HG03066 (cell line): ENCODE data around the gene CFAP46.
"Not testable (repeated sequence)": the region's sequence is repeated elsewhere in the genome, so short reads cannot be mapped to it uniquely, and the experiment has no call there.

Experiments
- ATAC-seq: cut with Tn5 transposase; IDR thresholded peaks from one replicate; pipeline ENCODE4 v1.9.1; 2021; ENCODE audit warnings: low read depth; ENCODE audit not compliant: unreplicated experiment

Gene CFAP46

GRCh38 chr10:132964707-132965410, 22.5 kb upstream of the CFAP46 start:
- ATAC-seq, result not testable (repeated sequence)

GRCh38 chr10:132964231-132964630, 21.9 kb upstream of the CFAP46 start:
- no peak for ATAC-seq

- ATAC-seq, result no peak
These were observed 21.1 kb upstream of the CFAP46 start for GRCh38 chr10:132963430-132963960.

- ATAC-seq, result no peak
These were observed 20.5 kb upstream of the CFAP46 start for GRCh38 chr10:132962623-132963429.

- ATAC-seq, result no peak
These were observed 19.6 kb upstream of the CFAP46 start for GRCh38 chr10:132961787-132962622.

- ATAC-seq, result no peak
These were observed 19.0 kb upstream of the CFAP46 start for GRCh38 chr10:132961420-132961786.

GRCh38 chr10:132960631-132961419, 18.5 kb upstream of the CFAP46 start:
- ATAC-seq, result no peak

- ATAC-seq, result no peak
These were observed 17.7 kb upstream of the CFAP46 start for GRCh38 chr10:132960071-132960472.

- ATAC-seq, result no peak
These were observed 17.2 kb upstream of the CFAP46 start for GRCh38 chr10:132959559-132959961.

- ATAC-seq, result no peak
These were observed 16.7 kb upstream of the CFAP46 start for GRCh38 chr10:132958883-132959558.

- ATAC-seq, result no peak
These were observed 15.9 kb upstream of the CFAP46 start for GRCh38 chr10:132957981-132958882.

- ATAC-seq, result no peak
These were observed 14.8 kb upstream of the CFAP46 start for GRCh38 chr10:132957131-132957530.

GRCh38 chr10:132956259-132956658, 13.9 kb upstream of the CFAP46 start:
- not testable (repeated sequence) for ATAC-seq

GRCh38 chr10:132955479-132955878, 13.1 kb upstream of the CFAP46 start:
- ATAC-seq, result no peak

- no peak for ATAC-seq
These were observed 11.1 kb upstream of the CFAP46 start for GRCh38 chr10:132953428-132953827.

GRCh38 chr10:132951926-132952325, 9.6 kb upstream of the CFAP46 start:
- no peak for ATAC-seq

GRCh38 chr10:132948351-132948750, 6.0 kb upstream of the CFAP46 start:
- ATAC-seq, result no peak

- ATAC-seq, result no peak
These were observed 5.5 kb upstream of the CFAP46 start for GRCh38 chr10:132947843-132948242.
